HepG2 (cell line): ENCODE measurements around the gene ZCCHC24. TPM values are rescaled to one million over a fixed set of nuclear protein-coding genes. Genes with fewer than 3 reads are reported as not detected.

Experiments
- ATAC-seq: fragments of 200-7000 bp; cut with Tn5 transposase; 3 replicates; pipeline ENCODE4 v1.9.1; 2020; ENCODE audit warnings: mild to moderate bottlenecking, moderate library complexity
- BruUV-seq: library from RNA; stranded (reverse); fragments of 400-500 nt; replicated peaks from 2 replicates; lab custom pipeline; 2021; lab: Mats Ljungman, UMichigan
- CTCF ChIA-PET: fragments of 300-600 bp; formaldehyde crosslinking; extraction: SDS; loops from one replicate; lab custom pipeline; 2021; ENCODE audit warnings: low total read pairs, inconsistent platforms, low intra/inter-chr PET ratio; lab: Yijun Ruan, JAX
- POLR2A ChIA-PET: fragments of 350-600 bp; sonication (Branson Sonifier 250); formaldehyde crosslinking; loops from one replicate; lab custom pipeline; 2020; ENCODE audit warnings: antibody characterized with exemption, inconsistent platforms; lab: Yijun Ruan, JAX
- DNase-seq: peaks from one replicate; pipeline ENCODE4 v3.0.0-alpha.2; 2015; ENCODE audit warnings: low spot score
- FAIRE-seq: peaks from 3 replicates; lab custom pipeline; 2011; peaks lifted over from hg19 to GRCh38; lab: Jason Lieb, UNC
- H2AFZ ChIP-seq: one replicate; pipeline ENCODE4 v1.6.1; 2011; ENCODE audit warnings: low read length, inconsistent platforms
- H3K27ac ChIP-seq: fragments of 300-600 bp; 3 replicates; pipeline ENCODE4 v1.8.0; 2011; ENCODE audit warnings: mixed run types, mild to moderate bottlenecking, mixed read lengths, low read length, inconsistent platforms; ENCODE audit not compliant: insufficient read depth; ENCODE audit errors: extremely low read length
- H3K27me3 ChIP-seq, 2 experiments: fragments of 200-600 bp in 1 of 2; 2 replicates in 1 of 2; 3 replicates in 1 of 2; pipeline versions ENCODE4 v1.6.0 to v1.8.0; 2011; ENCODE audit warnings: low read length in 2 of 2, mild to moderate bottlenecking in 2 of 2, moderate library complexity in 2 of 2, inconsistent platforms in 1 of 2; ENCODE audit not compliant: insufficient read depth in 2 of 2, control insufficient read depth in 1 of 2
- H3K36me3 ChIP-seq, 2 experiments: fragments of 200-600 bp in 1 of 2; replicated peaks in 1 of 2; 2 replicates in 1 of 2; 3 replicates in 1 of 2; pipeline versions ENCODE4 v1.5.1 to v1.8.0; 2011; ENCODE audit warnings: low read length in 2 of 2, inconsistent platforms in 1 of 2; ENCODE audit not compliant: insufficient read depth in 2 of 2, control insufficient read depth in 1 of 2
- H3K4me1 ChIP-seq: 2 replicates; pipeline ENCODE4 v1.5.1; 2012; ENCODE audit warnings: low read length, inconsistent platforms; ENCODE audit not compliant: insufficient read depth
- H3K4me2 ChIP-seq: 2 replicates; pipeline ENCODE4 v1.6.0; 2011; ENCODE audit warnings: low read depth, low read length, inconsistent platforms
- H3K4me3 ChIP-seq, 3 experiments: fragments of 200-600 bp in 1 of 3; sonication (generic), shearing (Covaris generic) in 1 of 3; replicated peaks in 1 of 3; 2 replicates each; pipeline ENCODE4 v1.5.1; 2011 to 2016; ENCODE audit warnings: low read length in 3 of 3, inconsistent platforms in 2 of 3, low read depth in 2 of 3, mild to moderate bottlenecking in 2 of 3, control low read depth in 1 of 3, mixed read lengths in 1 of 3; ENCODE audit not compliant: insufficient read depth in 1 of 3
- H3K79me2 ChIP-seq: one replicate; pipeline ENCODE4 v1.6.1; 2011; ENCODE audit warnings: low read length, inconsistent platforms; ENCODE audit not compliant: insufficient read depth
- H3K9ac ChIP-seq: 2 replicates; pipeline ENCODE4 v1.6.0; 2011; ENCODE audit warnings: mild to moderate bottlenecking, low read depth, low read length, inconsistent platforms; ENCODE audit not compliant: insufficient read depth
- H3K9me3 ChIP-seq: 2 replicates; pipeline ENCODE4 v1.5.1; 2012; ENCODE audit warnings: mild to moderate bottlenecking, low read length
- H4K20me1 ChIP-seq: 2 replicates; pipeline ENCODE4 v1.6.0; 2011; ENCODE audit warnings: inconsistent platforms, mild to moderate bottlenecking, low read length, moderate library complexity; ENCODE audit not compliant: insufficient read depth
- BRCA1 ChIP-seq: sonication (generic); formaldehyde crosslinking; IDR thresholded peaks from 2 replicates; pipeline ENCODE4 v1.4.0; 2020; ENCODE audit warnings: missing genetic modification reagents
- CENPT ChIP-seq: sonication (generic); formaldehyde crosslinking; IDR thresholded peaks from 2 replicates; pipeline ENCODE4 v1.8.0; 2022; ENCODE audit warnings: low read depth, mild to moderate bottlenecking, moderate library complexity, missing genetic modification reagents
- HDAC1 ChIP-seq: sonication (generic); formaldehyde crosslinking; IDR thresholded peaks from 2 replicates; pipeline ENCODE4 v1.5.1; 2020; ENCODE audit warnings: mild to moderate bottlenecking, missing genetic modification reagents
- MBD4 ChIP-seq: IDR thresholded peaks from 2 replicates; pipeline ENCODE4 v1.6.1; 2012; ENCODE audit warnings: low read length, inconsistent platforms, borderline replicate concordance
- NFYB ChIP-seq: sonication (generic); formaldehyde crosslinking; IDR thresholded peaks from 2 replicates; pipeline ENCODE4 v1.4.0; 2020; ENCODE audit warnings: missing genetic modification reagents
- SIX4 ChIP-seq: sonication (generic); formaldehyde crosslinking; IDR thresholded peaks from 2 replicates; pipeline ENCODE4 v1.4.0; 2020; ENCODE audit warnings: missing genetic modification reagents
- ZNF558 ChIP-seq: sonication (generic); formaldehyde crosslinking; IDR thresholded peaks from 2 replicates; pipeline ENCODE4 v1.9.0; 2022; ENCODE audit warnings: mild to moderate bottlenecking, missing genetic modification reagents, borderline replicate concordance
- ZNF670 ChIP-seq: sonication (generic); formaldehyde crosslinking; IDR thresholded peaks from 2 replicates; pipeline ENCODE4 v1.8.0; 2022; ENCODE audit warnings: mild to moderate bottlenecking, missing genetic modification reagents, borderline replicate concordance
- ZNF891 ChIP-seq: sonication (generic); formaldehyde crosslinking; IDR thresholded peaks from 2 replicates; pipeline ENCODE4 v1.5.0; 2020; ENCODE audit warnings: mild to moderate bottlenecking, missing genetic modification reagents
- WGBS: methylation state at CpG from one replicate; pipeline ENCODE4 v1.1.6; 2017; ENCODE audit warnings: low lambda C conversion rate; 5-methylcytosine and 5-hydroxymethylcytosine counted together
- in situ Hi-C: cut with HindIII; loops from 2 replicates; pipeline ENCODE4 v1.10.0; 2017; ENCODE audit warnings: low pct_unique_long_range_greater_than_20kb; ENCODE audit not compliant: extremely low pct_ligation_motif_present
- intact Hi-C: fragments of 100-400 bp; cut with micrococcal nuclease; formaldehyde crosslinking; loops from one replicate; pipeline ENCODE4 v1.10.0; 2022; ENCODE audit not compliant: unreplicated experiment
- polyA plus RNA-seq, 8 experiments: library from polyadenylated mRNA; depleted of rRNA in 3 of 8; stranded (reverse) in 7 of 8; unstranded in 1 of 8; fragments of >200 nt; fragmentation: Illumina TruSeq in 4 of 8; extraction: Trizol in 4 of 8; gene quantifications; 2 replicates each; pipeline versions ENCODE4 v1.2.1 to v1.2.3, GENCODE V29; 2011 to 2016; ENCODE audit warnings: low read depth in 4 of 8, missing spikeins in 1 of 8, mixed read lengths in 1 of 8; ENCODE audit not compliant: insufficient read depth in 1 of 8
- total RNA-seq, 5 experiments: library from RNA; depleted of rRNA; stranded (reverse); fragments of >200 nt; fragmentation: Illumina TruSeq; extraction: Trizol; gene quantifications; 2 replicates each; pipeline ENCODE4 v1.2.3, GENCODE V29; 2016; ENCODE audit warnings: low read depth in 1 of 5
- TF ChIP-seq, protein P1 (sequence below): sonication (generic); formaldehyde crosslinking; IDR thresholded peaks from 2 replicates; pipeline ENCODE4 v1.4.0; 2020; ENCODE audit warnings: low read depth, mild to moderate bottlenecking, missing genetic modification reagents
- TF ChIP-seq, protein P2 (sequence below): sonication (generic); formaldehyde crosslinking; IDR thresholded peaks from 2 replicates; pipeline ENCODE4 v1.4.0; 2020; ENCODE audit warnings: mild to moderate bottlenecking, missing genetic modification reagents
- TF ChIP-seq, protein P3 (sequence below): sonication (generic); formaldehyde crosslinking; IDR thresholded peaks from 2 replicates; pipeline ENCODE4 v1.8.1; 2023; ENCODE audit warnings: mild to moderate bottlenecking, missing genetic modification reagents, borderline replicate concordance
- TF ChIP-seq, protein P4 (sequence below): fragments of 450-650 bp; IDR thresholded peaks from 2 replicates; pipeline ENCODE4 v1.6.1; 2016
- TF ChIP-seq, protein P5 (sequence below): sonication (generic); formaldehyde crosslinking; IDR thresholded peaks from 2 replicates; pipeline ENCODE4 v1.5.0; 2020; ENCODE audit warnings: mild to moderate bottlenecking, missing genetic modification reagents

ZCCHC24 gene
- total and polyA plus RNA-seq, 2 of the 13 experiments (the other 11 are each of a cell fraction or from before 2014, with no cell fraction given), result 3.1 to 7.9 TPM

DNA sequence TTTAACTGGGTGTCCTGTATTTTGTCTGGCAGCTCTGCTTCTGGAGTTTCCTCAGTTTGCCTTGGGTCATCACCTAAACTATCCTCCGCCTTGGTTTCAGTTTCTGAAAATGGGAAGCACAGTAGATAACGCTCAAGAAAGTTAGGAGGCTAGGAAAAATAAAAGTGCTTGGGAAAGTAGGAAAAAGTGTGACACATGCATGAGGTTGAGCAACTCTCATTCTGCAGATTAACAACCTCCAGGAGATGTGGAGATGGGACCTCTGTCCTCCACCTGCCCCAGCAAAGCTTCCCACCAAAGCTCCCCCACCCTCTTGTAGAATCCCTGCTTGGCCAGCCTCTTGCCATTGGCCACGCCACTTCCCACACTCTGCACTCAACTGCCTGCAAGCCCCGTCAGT, 13.1 kb upstream of the ZCCHC24 start:
- Histone ChIP-seq H2AFZ (no peak overlapping the region), H3K4me3 (no peak overlapping the region), H3K36me3 (no peaks in the 10 kb centered on the region), H3K9ac (no peak overlapping the region), H4K20me1 (no peaks in the 10 kb centered on the region), H3K79me2 (no peaks in the 10 kb centered on the region), H3K9me3 (no peaks in the 10 kb centered on the region), H3K4me1 (peaks cover 17% of the 10 kb centered on the region; the same call in 1 of the 2 replicates), H3K27me3 (peaks cover 0 to 13% of the 10 kb centered on the region in 2 experiments; a peak in 2 of 5 replicates), H3K27ac (no peak overlapping the region), H3K4me2 (no peak overlapping the region)
- CTCF ChIA-PET, result no interaction called here
- intact Hi-C loops, result no loop called here
- BruUV-seq, result no TSS peak
- DNase-seq, result no peak
- WGBS, result 40% methylated on average over 4 of the region's 4 CpGs
- in situ Hi-C loops, result no loop called here
- no peak for FAIRE-seq
- ATAC-seq, result no peak
- POLR2A ChIA-PET, result no interaction called here
- no peak for TF ChIP-seq CENPT (CRISPR knock-in tag)
- TF ChIP-seq, protein P1, sequence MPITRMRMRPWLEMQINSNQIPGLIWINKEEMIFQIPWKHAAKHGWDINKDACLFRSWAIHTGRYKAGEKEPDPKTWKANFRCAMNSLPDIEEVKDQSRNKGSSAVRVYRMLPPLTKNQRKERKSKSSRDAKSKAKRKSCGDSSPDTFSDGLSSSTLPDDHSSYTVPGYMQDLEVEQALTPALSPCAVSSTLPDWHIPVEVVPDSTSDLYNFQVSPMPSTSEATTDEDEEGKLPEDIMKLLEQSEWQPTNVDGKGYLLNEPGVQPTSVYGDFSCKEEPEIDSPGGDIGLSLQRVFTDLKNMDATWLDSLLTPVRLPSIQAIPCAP (CRISPR knock-in tag), result no peak
- no peak for TF ChIP-seq SIX4 (CRISPR knock-in tag)
- TF ChIP-seq ZNF670 (CRISPR knock-in tag), result no peak
- TF ChIP-seq BRCA1 (CRISPR knock-in tag), result no peak
- TF ChIP-seq, protein P2, sequence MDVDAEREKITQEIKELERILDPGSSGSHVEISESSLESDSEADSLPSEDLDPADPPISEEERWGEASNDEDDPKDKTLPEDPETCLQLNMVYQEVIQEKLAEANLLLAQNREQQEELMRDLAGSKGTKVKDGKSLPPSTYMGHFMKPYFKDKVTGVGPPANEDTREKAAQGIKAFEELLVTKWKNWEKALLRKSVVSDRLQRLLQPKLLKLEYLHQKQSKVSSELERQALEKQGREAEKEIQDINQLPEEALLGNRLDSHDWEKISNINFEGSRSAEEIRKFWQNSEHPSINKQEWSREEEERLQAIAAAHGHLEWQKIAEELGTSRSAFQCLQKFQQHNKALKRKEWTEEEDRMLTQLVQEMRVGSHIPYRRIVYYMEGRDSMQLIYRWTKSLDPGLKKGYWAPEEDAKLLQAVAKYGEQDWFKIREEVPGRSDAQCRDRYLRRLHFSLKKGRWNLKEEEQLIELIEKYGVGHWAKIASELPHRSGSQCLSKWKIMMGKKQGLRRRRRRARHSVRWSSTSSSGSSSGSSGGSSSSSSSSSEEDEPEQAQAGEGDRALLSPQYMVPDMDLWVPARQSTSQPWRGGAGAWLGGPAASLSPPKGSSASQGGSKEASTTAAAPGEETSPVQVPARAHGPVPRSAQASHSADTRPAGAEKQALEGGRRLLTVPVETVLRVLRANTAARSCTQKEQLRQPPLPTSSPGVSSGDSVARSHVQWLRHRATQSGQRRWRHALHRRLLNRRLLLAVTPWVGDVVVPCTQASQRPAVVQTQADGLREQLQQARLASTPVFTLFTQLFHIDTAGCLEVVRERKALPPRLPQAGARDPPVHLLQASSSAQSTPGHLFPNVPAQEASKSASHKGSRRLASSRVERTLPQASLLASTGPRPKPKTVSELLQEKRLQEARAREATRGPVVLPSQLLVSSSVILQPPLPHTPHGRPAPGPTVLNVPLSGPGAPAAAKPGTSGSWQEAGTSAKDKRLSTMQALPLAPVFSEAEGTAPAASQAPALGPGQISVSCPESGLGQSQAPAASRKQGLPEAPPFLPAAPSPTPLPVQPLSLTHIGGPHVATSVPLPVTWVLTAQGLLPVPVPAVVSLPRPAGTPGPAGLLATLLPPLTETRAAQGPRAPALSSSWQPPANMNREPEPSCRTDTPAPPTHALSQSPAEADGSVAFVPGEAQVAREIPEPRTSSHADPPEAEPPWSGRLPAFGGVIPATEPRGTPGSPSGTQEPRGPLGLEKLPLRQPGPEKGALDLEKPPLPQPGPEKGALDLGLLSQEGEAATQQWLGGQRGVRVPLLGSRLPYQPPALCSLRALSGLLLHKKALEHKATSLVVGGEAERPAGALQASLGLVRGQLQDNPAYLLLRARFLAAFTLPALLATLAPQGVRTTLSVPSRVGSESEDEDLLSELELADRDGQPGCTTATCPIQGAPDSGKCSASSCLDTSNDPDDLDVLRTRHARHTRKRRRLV, result no peak
- TF ChIP-seq, protein P3, sequence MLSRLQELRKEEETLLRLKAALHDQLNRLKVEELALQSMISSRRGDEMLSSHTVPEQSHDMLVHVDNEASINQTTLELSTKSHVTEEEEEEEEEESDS, result no peak
- no peak for TF ChIP-seq ZNF891 (CRISPR knock-in tag)
- TF ChIP-seq HDAC1 (CRISPR knock-in tag), result no peak
- no peak for TF ChIP-seq NFYB (CRISPR knock-in tag)
- no peak for TF ChIP-seq ZNF558 (CRISPR knock-in tag)
- no peak for TF ChIP-seq MBD4
- TF ChIP-seq, protein P4, sequence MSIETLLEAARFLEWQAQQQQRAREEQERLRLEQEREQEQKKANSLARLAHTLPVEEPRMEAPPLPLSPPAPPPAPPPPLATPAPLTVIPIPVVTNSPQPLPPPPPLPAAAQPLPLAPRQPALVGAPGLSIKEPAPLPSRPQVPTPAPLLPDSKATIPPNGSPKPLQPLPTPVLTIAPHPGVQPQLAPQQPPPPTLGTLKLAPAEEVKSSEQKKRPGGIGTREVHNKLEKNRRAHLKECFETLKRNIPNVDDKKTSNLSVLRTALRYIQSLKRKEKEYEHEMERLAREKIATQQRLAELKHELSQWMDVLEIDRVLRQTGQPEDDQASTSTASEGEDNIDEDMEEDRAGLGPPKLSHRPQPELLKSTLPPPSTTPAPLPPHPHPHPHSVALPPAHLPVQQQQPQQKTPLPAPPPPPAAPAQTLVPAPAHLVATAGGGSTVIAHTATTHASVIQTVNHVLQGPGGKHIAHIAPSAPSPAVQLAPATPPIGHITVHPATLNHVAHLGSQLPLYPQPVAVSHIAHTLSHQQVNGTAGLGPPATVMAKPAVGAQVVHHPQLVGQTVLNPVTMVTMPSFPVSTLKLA, result no peak
- TF ChIP-seq, protein P5, sequence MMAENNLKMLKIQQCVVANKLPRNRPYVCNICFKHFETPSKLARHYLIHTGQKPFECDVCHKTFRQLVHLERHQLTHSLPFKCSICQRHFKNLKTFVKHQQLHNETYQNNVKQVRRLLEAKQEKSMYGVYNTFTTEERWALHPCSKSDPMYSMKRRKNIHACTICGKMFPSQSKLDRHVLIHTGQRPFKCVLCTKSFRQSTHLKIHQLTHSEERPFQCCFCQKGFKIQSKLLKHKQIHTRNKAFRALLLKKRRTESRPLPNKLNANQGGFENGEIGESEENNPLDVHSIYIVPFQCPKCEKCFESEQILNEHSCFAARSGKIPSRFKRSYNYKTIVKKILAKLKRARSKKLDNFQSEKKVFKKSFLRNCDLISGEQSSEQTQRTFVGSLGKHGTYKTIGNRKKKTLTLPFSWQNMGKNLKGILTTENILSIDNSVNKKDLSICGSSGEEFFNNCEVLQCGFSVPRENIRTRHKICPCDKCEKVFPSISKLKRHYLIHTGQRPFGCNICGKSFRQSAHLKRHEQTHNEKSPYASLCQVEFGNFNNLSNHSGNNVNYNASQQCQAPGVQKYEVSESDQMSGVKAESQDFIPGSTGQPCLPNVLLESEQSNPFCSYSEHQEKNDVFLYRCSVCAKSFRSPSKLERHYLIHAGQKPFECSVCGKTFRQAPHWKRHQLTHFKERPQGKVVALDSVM (CRISPR knock-in tag), result no peak
